Subcutaneous abdominal adipose tissue (tissue), 5 donors: Measurements from ENCODE around the gene PSKH1.

Experiments
- H3K27ac ChIP-seq: one replicate; pipeline ENCODE4 v1.7.0; 2013; ENCODE audit warnings: low read depth, mild to moderate bottlenecking, inconsistent platforms, low read length, moderate library complexity
- H3K27me3 ChIP-seq, 5 donors: one replicate each; pipeline ENCODE4 v1.7.0; 2013; ENCODE audit warnings: low read length in 5 of 5, inconsistent platforms in 1 of 5; ENCODE audit not compliant: control insufficient read depth in 5 of 5, insufficient read depth in 4 of 5
- H3K36me3 ChIP-seq, 5 donors: one replicate each; pipeline ENCODE4 v1.7.0; 2013; ENCODE audit warnings: low read length in 5 of 5; ENCODE audit not compliant: control insufficient read depth in 5 of 5, insufficient read depth in 5 of 5
- H3K4me1 ChIP-seq, 5 donors: one replicate each; pipeline ENCODE4 v1.7.0; 2013; ENCODE audit warnings: low read length in 5 of 5, mild to moderate bottlenecking in 3 of 5, moderate library complexity in 1 of 5; ENCODE audit not compliant: control insufficient read depth in 5 of 5, insufficient read depth in 5 of 5
- H3K4me3 ChIP-seq, 5 donors: one replicate each; pipeline ENCODE4 v1.7.0; 2013; ENCODE audit warnings: low read length in 5 of 5, low read depth in 1 of 5
- H3K9ac ChIP-seq, 5 donors: one replicate each; pipeline ENCODE4 v1.7.0; 2013; ENCODE audit warnings: low read length in 5 of 5, mild to moderate bottlenecking in 4 of 5, moderate library complexity in 3 of 5
- H3K9me3 ChIP-seq, 5 donors: one replicate each; pipeline ENCODE4 v1.7.0; 2013; ENCODE audit warnings: low read length in 5 of 5; ENCODE audit not compliant: control insufficient read depth in 5 of 5
- donor health status: healthy.
- donor health status: healthy.
- donor health status: healthy.
- donor health status: healthy.
- donor health status: healthy.

Gene PSKH1

DNA sequence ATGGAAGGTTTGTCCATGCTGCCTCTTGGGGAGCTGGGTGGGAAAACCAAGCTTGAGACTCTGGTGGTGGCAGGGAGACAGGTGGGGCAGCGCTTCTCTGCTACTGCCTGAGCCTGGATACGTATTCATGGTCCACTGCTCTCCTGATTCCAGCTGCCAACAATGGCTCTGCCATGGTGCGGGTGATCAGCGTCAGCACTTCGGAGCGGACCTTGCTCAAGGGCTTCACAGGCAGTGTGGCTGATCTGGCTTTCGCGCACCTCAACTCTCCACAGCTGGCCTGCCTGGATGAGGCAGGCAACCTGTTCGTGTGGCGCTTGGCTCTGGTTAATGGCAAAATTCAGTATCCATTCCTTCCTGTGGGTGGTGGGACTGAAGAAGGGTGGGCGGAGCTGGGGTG, 16.0 kb upstream of the PSKH1 start:
- Histone ChIP-seq H3K36me3 (peaks cover 0 to 67% (median 60%) of the 10 kb centered on the region in 5 donors), H3K27ac (no peak overlapping the region), H3K4me3 (no peak overlapping the region), H3K9ac (no peak overlapping the region), H3K4me1 (peaks cover 6 to 37% (median 29%) of the 10 kb centered on the region in 5 donors), H3K27me3 (no peaks in the 10 kb centered on the region), H3K9me3 (no peaks in the 10 kb centered on the region)

DNA sequence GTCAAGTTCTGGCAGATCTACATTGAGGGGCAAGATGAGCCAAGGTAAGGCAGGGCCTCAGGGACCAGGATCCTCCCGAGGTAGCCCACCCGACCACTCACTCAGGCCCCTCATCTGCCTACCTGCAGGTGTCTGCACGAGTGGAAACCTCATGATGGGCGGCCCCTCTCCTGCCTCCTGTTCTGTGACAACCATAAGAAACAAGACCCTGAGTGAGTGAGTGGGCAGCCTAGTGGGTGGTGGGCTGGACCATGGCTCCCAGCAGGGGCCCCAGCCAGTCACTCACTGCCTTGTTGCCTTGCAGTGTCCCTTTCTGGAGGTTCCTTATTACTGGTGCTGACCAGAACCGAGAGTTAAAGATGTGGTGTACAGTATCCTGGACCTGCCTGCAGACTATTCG, 14.8 kb upstream of the PSKH1 start:
- no peak overlapping the region for H3K4me3 ChIP-seq
- H3K27ac ChIP-seq: no peak overlapping the region
- no peaks in the 10 kb centered on the region for H3K27me3 ChIP-seq
- peaks cover 0 to 79% (median 71%) of the 10 kb centered on the region in 5 donors for H3K36me3 ChIP-seq
- no peak overlapping the region for H3K9ac ChIP-seq
- H3K4me1 ChIP-seq: peaks cover 5 to 29% (median 21%) of the 10 kb centered on the region in 5 donors
- no peaks in the 10 kb centered on the region for H3K9me3 ChIP-seq

DNA sequence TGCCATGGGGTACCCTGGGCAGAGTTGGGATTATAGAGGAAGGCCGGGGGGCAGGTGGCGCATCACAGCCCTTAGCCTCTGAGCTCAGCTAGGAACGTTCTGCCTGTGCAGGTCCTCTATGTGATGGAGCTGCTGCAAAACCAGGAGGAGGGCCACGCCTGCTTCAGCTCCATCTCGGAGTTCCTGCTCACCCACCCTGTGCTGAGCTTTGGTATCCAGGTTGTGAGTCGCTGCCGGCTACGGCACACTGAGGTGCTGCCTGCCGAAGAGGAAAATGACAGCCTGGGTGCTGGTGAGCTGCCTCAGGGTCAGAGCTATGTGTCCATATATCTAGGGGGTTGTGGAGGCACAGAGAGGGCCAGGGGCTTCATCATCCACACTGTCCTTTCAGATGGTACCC, 14.2 kb upstream of the PSKH1 start:
- peaks cover 0 to 85% (median 77%) of the 10 kb centered on the region in 5 donors for H3K36me3 ChIP-seq
- H3K9ac ChIP-seq: no peak overlapping the region
- H3K4me3 ChIP-seq: no peak overlapping the region
- peaks cover 3 to 23% (median 15%) of the 10 kb centered on the region in 5 donors for H3K4me1 ChIP-seq
- no peaks in the 10 kb centered on the region for H3K9me3 ChIP-seq
- H3K27ac ChIP-seq: no peak overlapping the region
- no peaks in the 10 kb centered on the region for H3K27me3 ChIP-seq

DNA sequence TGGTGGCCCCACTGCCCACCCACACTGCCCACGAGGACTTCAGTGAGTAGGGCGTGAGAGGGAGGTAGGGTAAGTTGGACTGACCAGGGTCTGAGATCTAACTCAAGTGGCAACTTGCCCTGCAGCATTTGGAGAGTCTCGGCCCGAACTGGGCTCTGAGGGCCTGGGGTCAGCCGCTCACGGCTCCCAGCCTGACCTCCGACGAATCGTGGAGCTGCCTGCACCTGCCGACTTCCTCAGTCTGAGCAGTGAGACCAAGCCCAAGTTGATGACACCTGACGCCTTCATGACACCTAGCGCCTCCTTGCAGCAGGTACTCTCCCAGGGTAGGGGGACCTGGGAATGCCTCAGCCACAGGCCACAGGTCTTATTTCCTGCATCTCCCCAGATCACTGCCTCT, 13.6 kb upstream of the PSKH1 start:
- Histone ChIP-seq H3K9ac (no peak overlapping the region), H3K36me3 (peaks cover 0 to 91% (median 80%) of the 10 kb centered on the region in 5 donors), H3K4me3 (no peak overlapping the region), H3K27ac (no peak overlapping the region), H3K27me3 (no peaks in the 10 kb centered on the region), H3K9me3 (no peaks in the 10 kb centered on the region), H3K4me1 (peaks cover 1 to 18% (median 15%) of the 10 kb centered on the region in 5 donors)

DNA sequence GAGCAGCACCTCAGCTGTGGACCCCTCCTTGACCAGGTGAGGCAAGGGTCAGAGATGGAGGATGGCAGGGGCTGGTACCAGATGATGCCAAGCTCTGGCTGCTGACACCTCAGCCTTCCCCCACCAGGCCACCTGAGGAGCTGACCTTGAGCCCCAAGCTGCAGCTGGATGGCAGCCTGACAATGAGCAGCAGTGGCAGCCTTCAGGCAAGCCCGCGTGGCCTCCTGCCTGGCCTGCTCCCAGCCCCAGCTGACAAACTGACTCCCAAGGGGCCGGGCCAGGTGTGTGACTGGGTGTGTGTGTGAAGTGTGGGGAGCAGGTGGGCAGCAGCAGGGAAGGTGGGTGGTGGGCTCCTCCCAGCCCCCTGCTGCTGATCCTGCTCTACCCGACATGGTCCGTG, 13.1 kb upstream of the PSKH1 start:
- no peak overlapping the region for H3K27ac ChIP-seq
- no peaks in the 10 kb centered on the region for H3K27me3 ChIP-seq
- no peak overlapping the region for H3K4me3 ChIP-seq
- H3K9me3 ChIP-seq: no peaks in the 10 kb centered on the region
- H3K9ac ChIP-seq: no peak overlapping the region
- H3K4me1 ChIP-seq: peaks cover 2 to 17% (median 13%) of the 10 kb centered on the region in 5 donors
- peaks cover 0 to 93% (median 80%) of the 10 kb centered on the region in 5 donors for H3K36me3 ChIP-seq

DNA sequence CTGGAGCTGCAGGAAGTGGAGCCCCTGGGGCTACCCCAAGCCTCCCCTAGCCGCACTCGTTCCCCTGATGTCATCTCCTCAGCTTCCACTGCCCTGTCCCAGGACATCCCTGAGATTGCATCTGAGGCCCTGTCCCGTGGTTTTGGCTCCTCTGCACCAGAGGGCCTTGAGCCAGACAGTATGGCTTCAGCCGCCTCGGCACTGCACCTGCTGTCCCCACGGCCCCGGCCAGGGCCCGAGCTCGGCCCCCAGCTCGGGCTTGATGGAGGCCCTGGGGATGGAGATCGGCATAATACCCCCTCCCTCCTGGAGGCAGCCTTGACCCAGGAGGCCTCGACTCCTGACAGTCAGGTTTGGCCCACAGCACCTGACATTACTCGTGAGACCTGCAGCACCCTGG, 12.5 kb upstream of the PSKH1 start:
- Histone ChIP-seq H3K27me3 (no peaks in the 10 kb centered on the region), H3K9ac (no peak overlapping the region), H3K4me3 (no peak overlapping the region), H3K36me3 (peaks cover 0 to 92% (median 80%) of the 10 kb centered on the region in 5 donors), H3K4me1 (peaks cover 2 to 13% (median 10%) of the 10 kb centered on the region in 5 donors), H3K9me3 (no peaks in the 10 kb centered on the region), H3K27ac (no peak overlapping the region)

DNA sequence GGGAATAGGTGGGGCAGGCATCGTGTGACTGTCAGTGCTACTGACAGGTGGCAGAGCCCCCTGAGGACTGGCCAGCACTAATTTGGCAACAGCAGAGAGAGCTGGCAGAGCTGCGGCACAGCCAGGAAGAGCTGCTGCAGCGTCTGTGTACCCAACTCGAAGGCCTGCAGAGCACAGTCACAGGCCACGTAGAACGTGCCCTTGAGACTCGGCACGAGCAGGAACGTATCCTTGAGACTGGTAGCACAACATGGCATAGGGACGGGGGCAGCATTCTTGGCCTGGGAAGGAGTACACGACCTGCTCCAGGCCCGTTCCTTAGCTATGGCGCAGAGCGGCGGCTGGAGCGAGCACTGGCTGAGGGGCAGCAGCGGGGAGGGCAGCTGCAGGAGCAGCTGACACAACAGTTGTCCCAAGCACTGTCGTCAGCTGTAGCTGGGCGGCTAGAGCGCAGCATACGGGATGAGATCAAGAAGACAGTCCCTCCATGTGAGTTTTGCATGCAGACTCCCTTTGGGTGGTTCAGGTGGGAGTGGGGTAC, 11.4 kb upstream of the PSKH1 start:
- H3K4me3 ChIP-seq: no peak overlapping the region
- no peak overlapping the region for H3K27ac ChIP-seq
- H3K27me3 ChIP-seq: no peaks in the 10 kb centered on the region
- peaks cover 2 to 13% (median 6%) of the 10 kb centered on the region in 5 donors for H3K4me1 ChIP-seq
- no peak overlapping the region for H3K9ac ChIP-seq
- H3K36me3 ChIP-seq: peaks cover 0 to 92% (median 84%) of the 10 kb centered on the region in 5 donors
- H3K9me3 ChIP-seq: no peaks in the 10 kb centered on the region

DNA sequence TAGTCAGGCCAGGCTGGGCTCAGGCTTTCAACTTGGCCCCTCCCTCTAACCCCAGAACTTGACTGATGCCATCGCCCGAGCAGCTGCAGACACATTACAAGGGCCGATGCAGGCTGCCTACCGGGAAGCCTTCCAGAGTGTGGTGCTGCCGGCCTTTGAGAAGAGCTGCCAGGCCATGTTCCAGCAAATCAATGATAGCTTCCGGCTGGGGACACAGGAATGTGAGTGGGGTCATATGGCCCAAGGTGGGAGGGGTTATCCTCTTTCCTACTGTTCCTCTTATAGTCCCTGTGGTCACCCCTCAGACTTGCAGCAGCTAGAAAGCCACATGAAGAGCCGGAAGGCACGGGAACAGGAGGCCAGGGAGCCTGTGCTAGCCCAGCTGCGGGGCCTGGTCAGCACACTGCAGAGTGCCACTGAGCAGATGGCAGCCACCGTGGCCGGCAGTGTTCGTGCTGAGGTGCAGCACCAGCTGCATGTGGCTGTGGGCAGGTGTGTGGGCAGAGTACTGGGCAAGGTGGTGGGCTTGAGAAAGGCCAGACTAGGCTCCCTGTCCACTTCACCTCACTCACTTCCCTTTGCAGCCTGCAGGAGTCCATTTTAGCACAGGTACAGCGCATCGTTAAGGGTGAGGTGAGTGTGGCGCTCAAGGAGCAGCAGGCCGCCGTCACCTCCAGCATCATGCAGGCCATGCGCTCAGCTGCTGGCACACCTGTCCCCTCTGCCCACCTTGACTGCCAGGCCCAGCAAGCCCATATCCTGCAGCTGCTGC, 10.5 kb upstream of the PSKH1 start:
- H3K4me1 ChIP-seq: peaks cover 2 to 13% (median 6%) of the 10 kb centered on the region in 5 donors
- H3K27ac ChIP-seq: no peak overlapping the region
- H3K9ac ChIP-seq: no peak overlapping the region
- no peaks in the 10 kb centered on the region for H3K27me3 ChIP-seq
- no peaks in the 10 kb centered on the region for H3K9me3 ChIP-seq
- H3K36me3 ChIP-seq: peaks cover 0 to 87% (median 75%) of the 10 kb centered on the region in 5 donors
- H3K4me3 ChIP-seq: no peak overlapping the region

DNA sequence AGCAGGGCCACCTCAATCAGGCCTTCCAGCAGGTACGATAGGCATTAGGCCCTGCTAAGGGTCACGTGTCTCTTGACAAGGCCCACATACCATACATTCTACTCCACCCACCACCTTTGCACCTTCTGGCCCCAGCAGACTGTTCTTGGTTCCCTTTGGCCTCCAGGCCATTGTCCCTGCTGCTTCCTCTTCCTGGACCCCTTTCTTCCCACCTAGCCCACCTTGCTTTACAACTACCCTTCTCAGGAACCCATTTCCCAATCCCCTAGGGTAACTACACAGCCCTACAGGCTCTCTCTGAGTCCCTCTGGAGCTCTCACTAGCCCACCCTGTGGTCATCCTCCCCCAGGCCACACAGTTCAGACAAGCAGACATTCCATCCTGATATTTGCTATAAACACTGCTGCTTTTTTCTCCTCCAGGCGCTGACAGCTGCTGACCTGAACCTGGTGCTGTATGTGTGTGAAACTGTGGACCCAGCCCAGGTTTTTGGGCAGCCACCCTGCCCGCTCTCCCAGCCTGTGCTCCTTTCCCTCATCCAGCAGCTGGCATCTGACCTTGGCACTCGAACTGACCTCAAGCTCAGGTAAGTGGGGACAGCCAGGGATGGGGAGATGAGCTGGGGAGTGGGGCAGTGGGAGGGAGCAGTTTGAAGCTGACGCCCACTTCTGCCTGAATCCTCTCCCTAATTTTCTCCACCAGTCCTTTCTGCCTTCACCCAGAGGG, 9.7 kb upstream of the PSKH1 start:
- H3K36me3 ChIP-seq: peaks cover 0 to 80% (median 68%) of the 10 kb centered on the region in 5 donors
- H3K4me1 ChIP-seq: peaks cover 2 to 13% (median 6%) of the 10 kb centered on the region in 5 donors

DNA sequence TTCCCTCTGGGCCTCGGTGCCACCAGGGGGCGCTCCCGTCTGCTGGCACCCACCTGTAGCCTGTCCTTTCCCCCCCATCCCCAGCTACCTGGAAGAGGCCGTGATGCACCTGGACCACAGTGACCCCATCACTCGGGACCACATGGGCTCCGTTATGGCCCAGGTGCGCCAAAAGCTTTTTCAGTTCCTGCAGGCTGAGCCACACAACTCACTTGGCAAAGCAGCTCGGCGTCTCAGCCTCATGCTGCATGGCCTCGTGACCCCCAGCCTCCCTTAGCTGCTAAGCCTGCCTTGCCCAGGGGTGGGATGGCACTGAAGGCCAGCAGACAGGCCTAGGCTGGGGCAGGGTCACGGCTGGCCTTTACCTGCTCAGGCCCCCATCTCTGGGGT, 9.2 kb upstream of the PSKH1 start:
- H3K9ac ChIP-seq: no peak overlapping the region
- H3K36me3 ChIP-seq: peaks cover 0 to 74% (median 62%) of the 10 kb centered on the region in 5 donors
- no peak overlapping the region for H3K4me3 ChIP-seq
- no peak overlapping the region for H3K27ac ChIP-seq
- H3K4me1 ChIP-seq: peaks cover 2 to 13% (median 6%) of the 10 kb centered on the region in 5 donors
- H3K27me3 ChIP-seq: no peaks in the 10 kb centered on the region
- H3K9me3 ChIP-seq: no peaks in the 10 kb centered on the region

More for the DNA sequence above, 9.7 kb upstream of the PSKH1 start:
- H3K4me3 ChIP-seq: no peak overlapping the region
- H3K9me3 ChIP-seq: no peaks in the 10 kb centered on the region
- H3K27me3 ChIP-seq: no peaks in the 10 kb centered on the region
- no peak overlapping the region for H3K27ac ChIP-seq
- no peak overlapping the region for H3K9ac ChIP-seq
